Gastroesophageal sphincter (tissue), 3 donors: Measurements from ENCODE around the gene NSG2.

ENCODE experiments used
- EP300 ChIP-seq: sonication (generic); formaldehyde crosslinking; IDR thresholded peaks from one replicate; pipeline ENCODE4 v1.6.1; 2017; ENCODE audit warnings: antibody characterized with exemption, mild to moderate bottlenecking
- POLR2A ChIP-seq, 2 donors: fragments of 450-650 bp; IDR thresholded peaks; one replicate each; pipeline ENCODE4 v1.6.1; 2017; ENCODE audit warnings: antibody characterized with exemption in 2 of 2, mild to moderate bottlenecking in 2 of 2, moderate library complexity in 1 of 2
- TF ChIP-seq, protein P1 (sequence below), 4 experiments: fragments of 200-600 bp in 2 of 4; fragments of 450-650 bp in 2 of 4; sonication (generic) in 1 of 4; IDR thresholded peaks; one replicate each; pipeline ENCODE4 v1.5.1; 2017 to 2019; ENCODE audit warnings: antibody characterized with exemption in 4 of 4, mild to moderate bottlenecking in 2 of 4, moderate library complexity in 2 of 4

DNA sequence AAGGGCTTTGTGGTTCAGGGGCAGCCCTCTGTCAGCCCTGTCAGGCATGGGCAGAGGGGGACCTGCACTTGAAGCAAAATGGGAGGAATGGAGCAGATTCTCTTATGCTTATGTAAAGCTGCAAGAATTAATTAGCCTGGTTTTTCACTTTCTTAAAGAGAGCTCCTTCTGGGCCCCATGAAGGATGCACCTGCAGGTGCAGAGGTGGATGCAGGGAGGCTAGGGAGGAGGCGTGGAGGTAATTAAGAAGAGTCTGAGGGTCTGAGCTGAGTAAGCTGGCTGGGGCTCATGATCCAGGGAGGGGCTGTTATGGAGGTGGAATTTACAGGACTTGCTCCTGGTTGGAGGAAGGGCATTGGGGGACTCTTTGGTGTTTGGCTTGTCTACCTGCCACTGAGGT is 22.0 kb downstream of the NSG2 start:
- TF ChIP-seq POLR2A (IDR thresholded peaks at IDR 0.05): no peak
- TF ChIP-seq, protein P1, sequence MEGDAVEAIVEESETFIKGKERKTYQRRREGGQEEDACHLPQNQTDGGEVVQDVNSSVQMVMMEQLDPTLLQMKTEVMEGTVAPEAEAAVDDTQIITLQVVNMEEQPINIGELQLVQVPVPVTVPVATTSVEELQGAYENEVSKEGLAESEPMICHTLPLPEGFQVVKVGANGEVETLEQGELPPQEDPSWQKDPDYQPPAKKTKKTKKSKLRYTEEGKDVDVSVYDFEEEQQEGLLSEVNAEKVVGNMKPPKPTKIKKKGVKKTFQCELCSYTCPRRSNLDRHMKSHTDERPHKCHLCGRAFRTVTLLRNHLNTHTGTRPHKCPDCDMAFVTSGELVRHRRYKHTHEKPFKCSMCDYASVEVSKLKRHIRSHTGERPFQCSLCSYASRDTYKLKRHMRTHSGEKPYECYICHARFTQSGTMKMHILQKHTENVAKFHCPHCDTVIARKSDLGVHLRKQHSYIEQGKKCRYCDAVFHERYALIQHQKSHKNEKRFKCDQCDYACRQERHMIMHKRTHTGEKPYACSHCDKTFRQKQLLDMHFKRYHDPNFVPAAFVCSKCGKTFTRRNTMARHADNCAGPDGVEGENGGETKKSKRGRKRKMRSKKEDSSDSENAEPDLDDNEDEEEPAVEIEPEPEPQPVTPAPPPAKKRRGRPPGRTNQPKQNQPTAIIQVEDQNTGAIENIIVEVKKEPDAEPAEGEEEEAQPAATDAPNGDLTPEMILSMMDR (IDR thresholded peaks at IDR 0.05): no peak
- TF ChIP-seq EP300: no peak
